K562 (cell line): Measurements from ENCODE around the gene EDARADD.

Experiments
- ELF4 ChIP-seq: fragments of 450-650 bp; formaldehyde crosslinking; IDR thresholded peaks from 2 replicates; pipeline ENCODE4 v1.4.0; 2022; ENCODE audit warnings: missing genetic modification characterization
- EP300 ChIP-seq: IDR thresholded peaks from 2 replicates; pipeline ENCODE4 v1.6.1; 2012; ENCODE audit warnings: low read length, improper control_type of control experiment
- EP400 ChIP-seq: fragments of 450-650 bp; IDR thresholded peaks from 2 replicates; pipeline ENCODE4 v1.6.1; 2017; ENCODE audit warnings: antibody characterized with exemption, mild to moderate bottlenecking, moderate library complexity
- GTF2F1 ChIP-seq: IDR thresholded peaks from 2 replicates; pipeline ENCODE4 v1.6.1; 2011; ENCODE audit warnings: low read depth, low read length, improper control_type of control experiment
- JUND ChIP-seq, 2 experiments: IDR thresholded peaks; 2 replicates in 1 of 2; 3 replicates in 1 of 2; pipeline ENCODE4 v1.6.1; 2011; ENCODE audit warnings: borderline replicate concordance in 2 of 2, low read depth in 2 of 2, low read length in 2 of 2, improper control_type of control experiment in 1 of 2, missing biosample characterization in 1 of 2, missing genetic modification characterization in 1 of 2, missing genetic modification reagents in 1 of 2
- MXI1 ChIP-seq: IDR thresholded peaks from 2 replicates; pipeline ENCODE4 v1.6.1; 2011; ENCODE audit warnings: low read depth, mild to moderate bottlenecking, improper control_type of control experiment, low read length
- NR3C1 ChIP-seq: sonication (generic); formaldehyde crosslinking; IDR thresholded peaks from 2 replicates; pipeline ENCODE4 v1.8.1; 2022; ENCODE audit warnings: missing genetic modification reagents
- SMAD3 ChIP-seq: fragments of 450-650 bp; formaldehyde crosslinking; conservative IDR thresholded peaks from 2 replicates; pipeline ENCODE4 v1.4.0; 2020; ENCODE audit warnings: mild to moderate bottlenecking
- SRSF1 ChIP-seq: fragments of 200-400 bp; formaldehyde crosslinking; IDR thresholded peaks from 2 replicates; pipeline ENCODE4 v1.6.1; 2017; ENCODE audit warnings: mild to moderate bottlenecking, low read depth, low read length, moderate library complexity
- ZNF589 ChIP-seq: fragments of 200-800 bp; sonication (Bioruptor generic); IDR thresholded peaks from 2 replicates; pipeline ENCODE4 v1.6.1; 2016; ENCODE audit warnings: low read depth, missing genetic modification characterization, missing compliant biosample characterization
- TF ChIP-seq, protein P1 (sequence below), 3 experiments: IDR thresholded peaks in 2 of 3; conservative IDR thresholded peaks in 1 of 3; 2 replicates each; pipeline ENCODE4 v1.5.1; 2011 to 2012; ENCODE audit warnings: low read length in 3 of 3, mild to moderate bottlenecking in 3 of 3, control low read depth in 2 of 3, improper control_type of control experiment in 1 of 3, inconsistent platforms in 1 of 3, low read depth in 1 of 3, mixed read lengths in 1 of 3, moderate library complexity in 1 of 3; ENCODE audit not compliant: insufficient read depth in 2 of 3
- TF ChIP-seq, protein P2 (sequence below): fragments of 250-450 bp; sonication (Bioruptor Pico); IDR thresholded peaks from 2 replicates; pipeline ENCODE4 v1.9.0; 2021; ENCODE audit warnings: mild to moderate bottlenecking, inconsistent platforms

DNA sequence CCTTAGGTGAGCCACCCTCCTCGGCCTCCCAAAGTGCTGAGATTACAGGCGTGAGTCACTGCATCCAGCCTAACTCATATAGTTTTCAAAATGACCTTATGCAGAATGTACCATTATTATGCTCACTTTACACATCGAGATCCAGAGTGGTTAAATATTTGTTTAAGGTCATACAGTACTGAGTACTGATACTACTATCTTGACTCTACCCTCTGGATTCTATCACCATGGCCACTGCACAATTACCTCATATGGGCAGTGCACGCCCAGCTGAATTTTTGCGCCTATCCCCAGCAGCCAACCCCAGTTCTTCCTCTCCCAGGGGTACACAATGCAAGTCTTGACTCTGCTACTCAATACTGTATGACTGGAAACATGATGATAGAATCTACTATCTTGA, 56.7 kb downstream of the EDARADD start:
- TF ChIP-seq SRSF1 (no peak), GTF2F1 (no peak), EP300 (no peak), EP400 (no peak), ZNF589 (CRISPR knock-in tag) (no peak), NR3C1 (CRISPR knock-in tag) (no peak), JUND (IDR thresholded peaks at IDR 0.05; ENCODE audit: borderline replicate concordance, low read depth, low read length) (no peak), JUND (tag; IDR thresholded peaks at IDR 0.05; ENCODE audit: borderline replicate concordance, low read depth, low read length) (no peak), ELF4 (no peak), MXI1 (no peak), SMAD3 (CRISPR knock-in tag) (no peak)
- TF ChIP-seq, protein P1, sequence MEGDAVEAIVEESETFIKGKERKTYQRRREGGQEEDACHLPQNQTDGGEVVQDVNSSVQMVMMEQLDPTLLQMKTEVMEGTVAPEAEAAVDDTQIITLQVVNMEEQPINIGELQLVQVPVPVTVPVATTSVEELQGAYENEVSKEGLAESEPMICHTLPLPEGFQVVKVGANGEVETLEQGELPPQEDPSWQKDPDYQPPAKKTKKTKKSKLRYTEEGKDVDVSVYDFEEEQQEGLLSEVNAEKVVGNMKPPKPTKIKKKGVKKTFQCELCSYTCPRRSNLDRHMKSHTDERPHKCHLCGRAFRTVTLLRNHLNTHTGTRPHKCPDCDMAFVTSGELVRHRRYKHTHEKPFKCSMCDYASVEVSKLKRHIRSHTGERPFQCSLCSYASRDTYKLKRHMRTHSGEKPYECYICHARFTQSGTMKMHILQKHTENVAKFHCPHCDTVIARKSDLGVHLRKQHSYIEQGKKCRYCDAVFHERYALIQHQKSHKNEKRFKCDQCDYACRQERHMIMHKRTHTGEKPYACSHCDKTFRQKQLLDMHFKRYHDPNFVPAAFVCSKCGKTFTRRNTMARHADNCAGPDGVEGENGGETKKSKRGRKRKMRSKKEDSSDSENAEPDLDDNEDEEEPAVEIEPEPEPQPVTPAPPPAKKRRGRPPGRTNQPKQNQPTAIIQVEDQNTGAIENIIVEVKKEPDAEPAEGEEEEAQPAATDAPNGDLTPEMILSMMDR (IDR thresholded peaks at IDR 0.05 in 2 of 3, conservative IDR thresholded peaks at IDR 0.05 in 1 of 3; ENCODE audit: insufficient read depth in 2 of 3, low read depth in 1 of 3, low read length in 3 of 3) = no peak
- TF ChIP-seq, protein P2, sequence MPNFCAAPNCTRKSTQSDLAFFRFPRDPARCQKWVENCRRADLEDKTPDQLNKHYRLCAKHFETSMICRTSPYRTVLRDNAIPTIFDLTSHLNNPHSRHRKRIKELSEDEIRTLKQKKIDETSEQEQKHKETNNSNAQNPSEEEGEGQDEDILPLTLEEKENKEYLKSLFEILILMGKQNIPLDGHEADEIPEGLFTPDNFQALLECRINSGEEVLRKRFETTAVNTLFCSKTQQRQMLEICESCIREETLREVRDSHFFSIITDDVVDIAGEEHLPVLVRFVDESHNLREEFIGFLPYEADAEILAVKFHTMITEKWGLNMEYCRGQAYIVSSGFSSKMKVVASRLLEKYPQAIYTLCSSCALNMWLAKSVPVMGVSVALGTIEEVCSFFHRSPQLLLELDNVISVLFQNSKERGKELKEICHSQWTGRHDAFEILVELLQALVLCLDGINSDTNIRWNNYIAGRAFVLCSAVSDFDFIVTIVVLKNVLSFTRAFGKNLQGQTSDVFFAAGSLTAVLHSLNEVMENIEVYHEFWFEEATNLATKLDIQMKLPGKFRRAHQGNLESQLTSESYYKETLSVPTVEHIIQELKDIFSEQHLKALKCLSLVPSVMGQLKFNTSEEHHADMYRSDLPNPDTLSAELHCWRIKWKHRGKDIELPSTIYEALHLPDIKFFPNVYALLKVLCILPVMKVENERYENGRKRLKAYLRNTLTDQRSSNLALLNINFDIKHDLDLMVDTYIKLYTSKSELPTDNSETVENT (CRISPR knock-in tag) = no peak
